ENCODE results near the gene DHRS3. TPM values are rescaled to one million over a fixed set of nuclear protein-coding genes. Genes with fewer than 3 reads are reported as not detected.

The DHRS3 gene
- total and polyA plus RNA-seq, 2 of the 13 experiments (the other 11 are each of a cell fraction or from before 2014, with no cell fraction given) = 48.5 to 90.5 TPM

DNA sequence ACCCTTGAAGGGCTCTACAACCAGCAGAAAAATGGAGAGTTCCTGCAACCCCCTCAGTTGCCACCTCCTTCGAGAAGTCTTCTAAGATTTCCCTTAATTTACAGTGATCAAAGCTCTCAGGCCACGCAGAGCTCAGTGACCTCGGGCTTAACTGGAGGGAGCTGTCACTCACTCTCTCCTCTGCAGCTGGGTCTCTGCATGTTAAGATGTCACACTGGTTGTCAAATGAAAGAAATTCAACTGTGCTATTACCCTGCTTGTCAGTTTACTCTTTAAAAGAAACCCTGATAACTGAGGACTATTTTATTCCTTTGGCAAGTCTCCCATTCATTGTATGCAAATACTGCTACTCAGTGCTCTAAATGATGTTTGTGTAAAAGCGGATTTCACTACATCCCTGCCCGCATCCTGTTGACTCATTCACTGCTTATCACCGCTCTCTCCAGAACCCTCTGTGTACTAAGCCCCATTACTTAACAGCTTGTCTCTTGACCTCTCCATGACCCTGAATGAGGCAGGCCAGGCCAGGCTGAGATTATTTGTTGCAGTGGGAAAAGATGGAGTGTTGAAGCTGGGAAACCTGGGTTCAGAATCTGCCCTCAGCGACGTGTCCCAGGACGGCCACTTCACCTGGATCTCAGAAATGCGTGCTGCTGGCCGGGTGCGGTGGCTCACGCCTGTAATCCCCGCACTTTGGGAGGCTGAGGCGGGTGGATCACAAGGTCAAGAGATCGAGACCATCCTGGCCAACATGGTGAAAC is 13.7 kb downstream of the DHRS3 start (continued):
- TF ChIP-seq, protein P1, sequence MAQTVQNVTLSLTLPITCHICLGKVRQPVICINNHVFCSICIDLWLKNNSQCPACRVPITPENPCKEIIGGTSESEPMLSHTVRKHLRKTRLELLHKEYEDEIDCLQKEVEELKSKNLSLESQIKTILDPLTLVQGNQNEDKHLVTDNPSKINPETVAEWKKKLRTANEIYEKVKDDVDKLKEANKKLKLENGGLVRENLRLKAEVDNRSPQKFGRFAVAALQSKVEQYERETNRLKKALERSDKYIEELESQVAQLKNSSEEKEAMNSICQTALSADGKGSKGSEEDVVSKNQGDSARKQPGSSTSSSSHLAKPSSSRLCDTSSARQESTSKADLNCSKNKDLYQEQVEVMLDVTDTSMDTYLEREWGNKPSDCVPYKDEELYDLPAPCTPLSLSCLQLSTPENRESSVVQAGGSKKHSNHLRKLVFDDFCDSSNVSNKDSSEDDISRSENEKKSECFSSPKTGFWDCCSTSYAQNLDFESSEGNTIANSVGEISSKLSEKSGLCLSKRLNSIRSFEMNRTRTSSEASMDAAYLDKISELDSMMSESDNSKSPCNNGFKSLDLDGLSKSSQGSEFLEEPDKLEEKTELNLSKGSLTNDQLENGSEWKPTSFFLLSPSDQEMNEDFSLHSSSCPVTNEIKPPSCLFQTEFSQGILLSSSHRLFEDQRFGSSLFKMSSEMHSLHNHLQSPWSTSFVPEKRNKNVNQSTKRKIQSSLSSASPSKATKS (CRISPR knock-in tag; IDR thresholded peaks at IDR 0.05) = 0 out of 2 replicates have a peak, but pooled peaks have one; percentile 69
- TF ChIP-seq ZNF30 (CRISPR knock-in tag; IDR thresholded peaks at IDR 0.05) (no peak), ZNF430 (CRISPR knock-in tag; IDR thresholded peaks at IDR 0.05) (peak; percentile 7; the same call in 1 of the 2 replicates), ZNF607 (CRISPR knock-in tag; IDR thresholded peaks at IDR 0.05; ENCODE audit: borderline replicate concordance) (0 out of 2 replicates have a peak, but pooled peaks have one; percentile 22), BRD4 (CRISPR knock-in tag; IDR thresholded peaks at IDR 0.05) (no peak), ZNF335 (CRISPR knock-in tag; IDR thresholded peaks at IDR 0.05) (no peak), ZNF317 (CRISPR knock-in tag; IDR thresholded peaks at IDR 0.05) (peak; percentile 69; the same call in 1 of the 2 replicates), ZNF224 (CRISPR knock-in tag; IDR thresholded peaks at IDR 0.05) (no peak), ZNF496 (CRISPR knock-in tag; IDR thresholded peaks at IDR 0.05; ENCODE audit: insufficient replicate concordance) (no peak), ZNF207 (IDR thresholded peaks at IDR 0.05; ENCODE audit: borderline replicate concordance) (no peak), GABPA (IDR thresholded peaks at IDR 0.05; ENCODE audit: low read depth, low read length) (no peak), GABPA (CRISPR knock-in tag; IDR thresholded peaks at IDR 0.05; ENCODE audit: low read depth) (peak; percentile 41; the same call in 1 of the 2 replicates), SP1 (IDR thresholded peaks at IDR 0.05) (no peak), SP1 (CRISPR knock-in tag; IDR thresholded peaks at IDR 0.05) (no peak), KDM5B (CRISPR knock-in tag; IDR thresholded peaks at IDR 0.05; ENCODE audit: borderline replicate concordance) (no peak), ZNF282 (IDR thresholded peaks at IDR 0.05; ENCODE audit: partially characterized antibody) (no peak), ATF7-NPFF (CRISPR knock-in tag; IDR thresholded peaks at IDR 0.05; ENCODE audit: low read depth) (peak; percentile 32; the same call in 1 of the 2 replicates), SYNCRIP (IDR thresholded peaks at IDR 0.05; ENCODE audit: insufficient read depth, low read depth, low read length) (no peak), NONO (IDR thresholded peaks at IDR 0.05) (no peak), NONO (CRISPR knock-in tag; conservative IDR thresholded peaks at IDR 0.05) (0 out of 2 replicates have a peak, but pooled peaks have one; percentile 48)
- TF ChIP-seq, protein P2, sequence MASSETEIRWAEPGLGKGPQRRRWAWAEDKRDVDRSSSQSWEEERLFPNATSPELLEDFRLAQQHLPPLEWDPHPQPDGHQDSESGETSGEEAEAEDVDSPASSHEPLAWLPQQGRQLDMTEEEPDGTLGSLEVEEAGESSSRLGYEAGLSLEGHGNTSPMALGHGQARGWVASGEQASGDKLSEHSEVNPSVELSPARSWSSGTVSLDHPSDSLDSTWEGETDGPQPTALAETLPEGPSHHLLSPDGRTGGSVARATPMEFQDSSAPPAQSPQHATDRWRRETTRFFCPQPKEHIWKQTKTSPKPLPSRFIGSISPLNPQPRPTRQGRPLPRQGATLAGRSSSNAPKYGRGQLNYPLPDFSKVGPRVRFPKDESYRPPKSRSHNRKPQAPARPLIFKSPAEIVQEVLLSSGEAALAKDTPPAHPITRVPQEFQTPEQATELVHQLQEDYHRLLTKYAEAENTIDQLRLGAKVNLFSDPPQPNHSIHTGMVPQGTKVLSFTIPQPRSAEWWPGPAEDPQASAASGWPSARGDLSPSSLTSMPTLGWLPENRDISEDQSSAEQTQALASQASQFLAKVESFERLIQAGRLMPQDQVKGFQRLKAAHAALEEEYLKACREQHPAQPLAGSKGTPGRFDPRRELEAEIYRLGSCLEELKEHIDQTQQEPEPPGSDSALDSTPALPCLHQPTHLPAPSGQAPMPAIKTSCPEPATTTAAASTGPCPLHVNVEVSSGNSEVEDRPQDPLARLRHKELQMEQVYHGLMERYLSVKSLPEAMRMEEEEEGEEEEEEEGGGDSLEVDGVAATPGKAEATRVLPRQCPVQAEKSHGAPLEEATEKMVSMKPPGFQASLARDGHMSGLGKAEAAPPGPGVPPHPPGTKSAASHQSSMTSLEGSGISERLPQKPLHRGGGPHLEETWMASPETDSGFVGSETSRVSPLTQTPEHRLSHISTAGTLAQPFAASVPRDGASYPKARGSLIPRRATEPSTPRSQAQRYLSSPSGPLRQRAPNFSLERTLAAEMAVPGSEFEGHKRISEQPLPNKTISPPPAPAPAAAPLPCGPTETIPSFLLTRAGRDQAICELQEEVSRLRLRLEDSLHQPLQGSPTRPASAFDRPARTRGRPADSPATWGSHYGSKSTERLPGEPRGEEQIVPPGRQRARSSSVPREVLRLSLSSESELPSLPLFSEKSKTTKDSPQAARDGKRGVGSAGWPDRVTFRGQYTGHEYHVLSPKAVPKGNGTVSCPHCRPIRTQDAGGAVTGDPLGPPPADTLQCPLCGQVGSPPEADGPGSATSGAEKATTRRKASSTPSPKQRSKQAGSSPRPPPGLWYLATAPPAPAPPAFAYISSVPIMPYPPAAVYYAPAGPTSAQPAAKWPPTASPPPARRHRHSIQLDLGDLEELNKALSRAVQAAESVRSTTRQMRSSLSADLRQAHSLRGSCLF (CRISPR knock-in tag; IDR thresholded peaks at IDR 0.05; ENCODE audit: borderline replicate concordance) = no peak
- TF ChIP-seq, protein P3, sequence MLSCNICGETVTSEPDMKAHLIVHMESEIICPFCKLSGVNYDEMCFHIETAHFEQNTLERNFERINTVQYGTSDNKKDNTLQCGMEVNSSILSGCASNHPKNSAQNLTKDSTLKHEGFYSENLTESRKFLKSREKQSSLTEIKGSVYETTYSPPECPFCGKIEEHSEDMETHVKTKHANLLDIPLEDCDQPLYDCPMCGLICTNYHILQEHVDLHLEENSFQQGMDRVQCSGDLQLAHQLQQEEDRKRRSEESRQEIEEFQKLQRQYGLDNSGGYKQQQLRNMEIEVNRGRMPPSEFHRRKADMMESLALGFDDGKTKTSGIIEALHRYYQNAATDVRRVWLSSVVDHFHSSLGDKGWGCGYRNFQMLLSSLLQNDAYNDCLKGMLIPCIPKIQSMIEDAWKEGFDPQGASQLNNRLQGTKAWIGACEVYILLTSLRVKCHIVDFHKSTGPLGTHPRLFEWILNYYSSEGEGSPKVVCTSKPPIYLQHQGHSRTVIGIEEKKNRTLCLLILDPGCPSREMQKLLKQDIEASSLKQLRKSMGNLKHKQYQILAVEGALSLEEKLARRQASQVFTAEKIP (CRISPR knock-in tag; IDR thresholded peaks at IDR 0.05; ENCODE audit: borderline replicate concordance) = no peak
